Left hindlimb (tissue), 1 donor: ENCODE data around the gene CCL11.
"Not testable (repeated sequence)": the region's sequence is repeated elsewhere in the genome, so short reads cannot be mapped to it uniquely, and the experiment has no call there.

Experiments used
- DNase-seq: peaks from one replicate; pipeline ENCODE4 v3.0.0-alpha.2; 2018

Gene CCL11

DNA sequence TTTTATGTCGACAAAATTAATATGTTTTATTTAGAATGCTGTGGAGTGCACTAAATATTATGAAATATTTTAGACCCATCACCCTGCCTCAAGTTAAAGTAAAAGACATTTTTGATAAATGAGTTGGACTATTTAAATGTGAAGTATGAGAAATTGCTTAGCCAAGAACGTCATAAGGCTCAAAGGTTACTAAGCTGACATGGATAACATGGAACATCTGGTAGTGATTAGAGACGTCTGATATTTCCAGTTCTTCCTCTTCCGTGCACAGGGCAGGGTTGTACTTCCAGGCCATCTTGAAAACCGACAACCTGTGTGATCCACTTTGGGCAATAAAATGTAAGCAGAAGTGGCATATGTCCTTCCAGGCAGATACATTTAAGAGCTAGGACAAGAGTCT, 26.5 kb downstream of the CCL11 start:
- DNase-seq, result no peak

DNA sequence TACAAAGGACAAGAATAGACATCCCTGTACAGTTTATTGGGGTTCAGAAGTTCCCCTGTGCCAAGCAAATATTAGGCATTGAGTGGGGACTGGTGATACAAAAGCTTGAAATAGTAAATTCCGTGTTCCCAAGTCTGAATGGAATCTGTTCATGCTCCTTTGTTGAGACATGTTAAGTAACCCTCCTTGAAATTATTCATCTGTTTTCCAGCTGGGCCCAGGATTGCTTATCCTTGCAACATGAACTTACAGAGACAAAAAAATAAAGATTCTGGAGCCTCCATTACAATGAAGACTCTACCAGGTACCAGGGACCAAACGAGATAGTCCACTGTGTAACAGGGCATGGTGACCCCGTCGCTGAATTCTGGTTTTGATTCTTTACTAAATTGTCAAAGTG, 27.6 kb downstream of the CCL11 start:
- no peak for DNase-seq

DNA sequence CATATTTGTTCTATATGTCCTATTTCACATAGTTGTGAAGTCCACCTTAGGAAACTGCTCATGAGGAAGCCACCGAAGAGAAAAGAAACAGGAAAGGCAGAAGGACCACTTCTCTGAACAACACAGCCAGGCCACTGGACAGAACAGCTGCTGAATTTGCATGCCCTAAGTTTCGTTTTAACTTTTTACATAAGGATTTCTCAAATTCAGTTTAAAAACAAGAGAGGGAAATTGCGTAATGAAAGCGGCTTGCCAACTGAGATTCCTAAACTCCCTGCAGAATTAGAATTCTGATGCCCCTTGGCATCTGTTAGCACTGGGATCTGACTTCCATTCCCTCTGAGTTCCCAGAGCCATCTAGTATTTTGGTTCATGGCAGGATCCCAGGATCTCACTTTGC, 28.7 kb downstream of the CCL11 start:
- peak; percentile 29 for DNase-seq

- no peak for DNase-seq
Observed at GRCh38 chr17:34318474-34318873, 32.9 kb downstream of the CCL11 start.

DNA sequence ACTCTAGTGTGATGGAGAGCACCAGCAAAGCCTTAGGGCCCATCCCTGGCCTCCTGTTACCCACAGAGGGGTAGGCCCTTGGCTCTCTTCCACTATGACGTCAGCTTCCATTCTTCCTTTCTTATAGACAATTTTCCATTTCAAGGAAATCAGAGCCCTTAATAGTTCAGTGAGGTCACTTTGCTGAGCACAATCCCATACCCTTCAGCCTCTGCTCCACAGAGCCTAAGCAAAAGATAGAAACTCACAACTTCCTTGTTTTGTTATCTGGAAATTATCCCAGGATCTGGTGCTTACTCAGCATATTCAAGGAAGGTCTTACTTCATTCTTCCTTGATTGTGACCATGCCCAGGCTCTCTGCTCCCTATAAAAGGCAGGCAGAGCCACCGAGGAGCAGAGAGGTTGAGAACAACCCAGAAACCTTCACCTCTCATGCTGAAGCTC, 33.5 kb downstream of the CCL11 start, which contains the start of gene CCL8:
Gene CCL8 (plus strand): TSS at position 397 of the 445 bp plus-strand sequence. CDS start 67 bp downstream, outside the sequence.
- DNase-seq, result no peak

DNA sequence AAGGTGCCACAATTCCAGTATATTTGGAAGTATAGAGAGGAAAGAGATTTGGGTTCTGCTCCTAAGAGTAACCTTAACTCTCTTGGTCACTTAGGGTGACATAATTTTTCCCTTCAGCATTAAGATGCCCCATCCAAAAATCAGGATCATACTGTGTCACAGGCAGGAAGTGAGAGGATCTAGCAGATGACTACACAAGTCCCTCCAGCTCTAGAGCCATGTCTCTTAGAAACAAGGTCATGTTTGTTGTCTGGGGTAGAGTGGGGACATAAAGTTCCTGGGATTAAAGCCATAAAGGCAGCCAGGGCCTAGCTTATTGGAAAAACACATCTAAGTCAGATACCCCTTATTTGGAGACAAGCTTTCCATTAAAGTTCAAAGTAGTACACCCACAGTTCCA, 36.4 kb downstream of the CCL11 start:
- DNase-seq, result no peak

DNA sequence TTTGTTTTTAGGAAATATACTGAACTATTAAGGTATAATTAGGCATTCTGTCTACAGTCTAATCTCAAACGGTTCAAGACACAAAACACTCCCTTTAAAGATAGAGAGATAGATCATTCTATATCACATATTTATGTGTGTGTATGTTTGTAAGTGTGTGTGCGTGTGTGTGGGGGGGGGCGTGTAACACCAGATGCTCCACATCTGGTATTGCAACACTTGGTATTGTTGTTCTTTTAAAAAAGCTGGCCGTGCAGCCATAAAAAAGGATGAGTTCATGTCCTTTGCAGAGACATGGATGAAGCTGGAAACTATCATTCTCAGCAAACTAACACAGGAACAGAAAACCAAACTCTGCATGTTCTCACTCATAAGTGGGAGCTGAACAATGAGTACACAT, 42.0 kb downstream of the CCL11 start:
- DNase-seq, result not testable (repeated sequence)

DNA sequence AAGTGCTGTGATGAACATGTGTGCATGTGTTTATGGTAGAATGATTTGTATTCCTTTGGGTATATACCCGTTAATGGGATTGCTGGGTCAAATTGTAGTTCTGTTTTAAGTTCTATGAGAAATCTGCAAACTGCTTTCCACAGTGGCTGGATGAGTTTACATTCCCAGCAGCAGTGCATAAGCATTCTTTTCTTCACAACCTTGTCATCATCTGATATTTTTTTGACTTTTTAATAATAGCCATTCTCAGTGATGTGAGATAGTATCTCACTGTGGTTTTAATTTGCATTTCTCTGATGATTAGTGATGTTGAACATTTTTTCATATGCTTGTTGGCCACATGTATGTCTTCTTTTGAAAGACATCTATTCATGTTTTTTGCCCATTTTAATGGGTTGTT, 52.2 kb downstream of the CCL11 start:
- DNase-seq, result no peak
